ENCODE measurements around the gene ZNF462.

ZNF462 gene

DNA sequence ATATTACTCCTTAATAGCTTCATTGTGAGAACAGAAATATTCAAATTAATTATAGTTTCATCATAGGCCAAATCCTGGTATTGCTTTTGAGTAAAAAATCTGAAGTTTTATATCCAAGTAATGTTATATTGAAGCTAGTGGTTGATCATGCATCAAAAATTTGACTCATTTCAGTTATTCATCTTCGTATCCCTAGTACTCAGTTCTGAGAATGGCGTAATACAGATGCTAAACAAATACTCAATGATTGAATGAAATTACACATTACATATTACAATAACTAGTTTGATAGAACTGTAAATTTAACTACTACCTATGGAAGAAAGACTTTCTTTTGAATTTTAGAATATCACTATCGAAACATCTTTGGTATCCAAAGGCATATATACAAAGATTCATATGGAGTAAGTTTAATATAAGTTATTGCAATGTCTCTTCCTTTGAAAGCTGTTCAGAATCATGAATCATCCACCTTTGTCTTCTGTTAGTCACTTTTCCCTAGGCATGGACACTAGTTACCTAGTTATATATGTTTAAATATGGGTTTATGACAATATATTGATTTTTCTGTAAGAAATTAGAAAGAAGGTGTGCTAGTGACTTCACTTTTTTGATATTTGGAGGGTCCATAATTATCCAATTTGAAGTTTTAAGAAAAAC lies 5.0 kb upstream of the ZNF462 start:
- no peak for DNase-seq (ENCODE audit: low read depth)
- TF ChIP-seq, protein P1, sequence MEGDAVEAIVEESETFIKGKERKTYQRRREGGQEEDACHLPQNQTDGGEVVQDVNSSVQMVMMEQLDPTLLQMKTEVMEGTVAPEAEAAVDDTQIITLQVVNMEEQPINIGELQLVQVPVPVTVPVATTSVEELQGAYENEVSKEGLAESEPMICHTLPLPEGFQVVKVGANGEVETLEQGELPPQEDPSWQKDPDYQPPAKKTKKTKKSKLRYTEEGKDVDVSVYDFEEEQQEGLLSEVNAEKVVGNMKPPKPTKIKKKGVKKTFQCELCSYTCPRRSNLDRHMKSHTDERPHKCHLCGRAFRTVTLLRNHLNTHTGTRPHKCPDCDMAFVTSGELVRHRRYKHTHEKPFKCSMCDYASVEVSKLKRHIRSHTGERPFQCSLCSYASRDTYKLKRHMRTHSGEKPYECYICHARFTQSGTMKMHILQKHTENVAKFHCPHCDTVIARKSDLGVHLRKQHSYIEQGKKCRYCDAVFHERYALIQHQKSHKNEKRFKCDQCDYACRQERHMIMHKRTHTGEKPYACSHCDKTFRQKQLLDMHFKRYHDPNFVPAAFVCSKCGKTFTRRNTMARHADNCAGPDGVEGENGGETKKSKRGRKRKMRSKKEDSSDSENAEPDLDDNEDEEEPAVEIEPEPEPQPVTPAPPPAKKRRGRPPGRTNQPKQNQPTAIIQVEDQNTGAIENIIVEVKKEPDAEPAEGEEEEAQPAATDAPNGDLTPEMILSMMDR (conservative IDR thresholded peaks at IDR 0.05; ENCODE audit: low read length), result no peak

DNA sequence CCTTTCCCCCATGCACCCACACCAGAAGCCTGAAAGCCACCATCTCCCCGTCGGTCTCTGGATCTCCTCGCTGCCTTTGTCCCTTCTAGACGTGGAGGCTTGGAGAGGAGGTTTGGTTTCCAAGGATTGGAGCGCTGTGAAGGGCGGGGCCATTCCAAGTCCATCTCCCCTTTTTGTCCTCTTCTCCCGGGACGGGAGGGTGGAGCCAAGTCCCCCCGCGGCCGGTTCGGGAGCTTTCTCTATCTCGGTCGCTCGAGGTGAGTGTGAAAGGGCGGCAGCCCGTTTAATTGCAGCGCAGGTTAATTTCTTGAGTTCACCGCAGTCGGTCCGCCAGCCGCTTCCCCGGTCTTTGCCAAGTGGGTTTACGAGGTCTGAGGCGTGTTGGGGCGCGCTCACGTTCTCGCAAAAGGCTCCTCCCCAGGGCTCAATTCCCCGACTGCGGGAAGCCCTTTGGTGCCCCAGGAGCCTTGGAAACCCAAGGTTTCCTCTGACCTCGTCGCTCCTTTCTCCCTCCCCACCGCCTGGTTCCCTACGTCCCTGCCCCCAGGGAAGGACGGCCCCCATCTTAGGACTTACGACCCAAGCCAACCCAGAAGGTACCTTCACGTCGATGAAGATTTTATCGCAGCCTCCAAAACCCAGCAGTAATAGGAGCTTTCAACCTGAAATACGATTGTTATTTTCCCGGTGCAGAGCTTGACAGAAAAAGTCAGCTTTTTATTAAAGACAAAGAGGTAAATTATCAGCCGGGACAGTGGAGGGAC lies 2.8 kb upstream of the ZNF462 start:
- TF ChIP-seq, protein P1 (conservative IDR thresholded peaks at IDR 0.05; ENCODE audit: low read length), result no peak

More for the DNA sequence above, 5.0 kb upstream of the ZNF462 start:
- no peak overlapping the region for H3K4me3 ChIP-seq (ENCODE audit: low read length)

DNA sequence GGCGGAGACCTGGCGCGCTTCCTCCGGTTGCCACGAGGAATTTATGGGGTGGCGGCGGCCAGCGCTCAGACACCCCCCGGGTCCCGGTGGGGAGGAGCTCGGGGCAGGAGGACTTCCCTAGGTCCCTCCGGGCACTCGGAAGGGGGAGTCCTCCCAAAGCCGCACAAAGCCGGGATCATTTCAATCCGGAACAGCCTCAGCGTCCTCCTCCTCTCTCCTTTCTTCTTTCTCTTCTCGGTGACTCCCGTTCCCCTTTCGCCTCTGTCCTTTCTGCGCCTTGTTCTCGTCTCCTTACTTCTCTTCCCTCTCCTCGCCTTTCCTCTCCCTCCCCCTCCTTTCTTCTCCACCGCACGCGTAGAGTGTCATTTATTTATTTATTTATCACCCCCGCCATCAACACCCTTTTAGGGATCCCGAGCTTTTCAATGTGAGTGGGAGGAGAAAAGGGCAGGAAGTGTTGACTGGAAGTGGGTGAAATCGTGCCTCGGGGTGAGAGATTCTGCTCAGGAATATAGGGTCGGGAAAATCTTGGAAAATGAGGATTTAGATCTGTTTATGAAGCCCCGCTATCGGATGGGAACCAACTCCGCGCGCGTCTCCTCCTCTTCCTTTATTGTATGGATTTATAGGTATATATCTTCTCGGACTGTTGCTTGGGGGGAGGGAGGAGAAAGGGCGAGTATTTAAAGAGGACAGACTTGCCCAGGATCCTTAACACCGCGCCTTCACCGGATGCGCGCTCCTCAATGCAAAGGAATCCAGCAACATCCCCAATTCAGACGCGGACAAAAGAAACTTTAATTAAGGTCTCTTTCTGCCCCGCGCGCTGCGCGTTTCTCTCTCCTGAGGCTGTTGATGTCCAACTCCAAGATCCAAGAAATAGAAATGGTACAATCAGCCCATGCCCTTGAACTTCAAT lies 2.0 kb upstream of the ZNF462 start:
- TF ChIP-seq, protein P1 (conservative IDR thresholded peaks at IDR 0.05; ENCODE audit: low read length), result no peak
- DNase-seq (ENCODE audit: low read depth), result peak; percentile 29
- peak overlapping the region; percentile 93 for H3K4me3 ChIP-seq (ENCODE audit: low read length)

More for the DNA sequence above, 2.8 kb upstream of the ZNF462 start:
- DNase-seq (ENCODE audit: low read depth), result no peak
- peak overlapping the region; percentile 93 for H3K4me3 ChIP-seq (ENCODE audit: low read length)

DNA sequence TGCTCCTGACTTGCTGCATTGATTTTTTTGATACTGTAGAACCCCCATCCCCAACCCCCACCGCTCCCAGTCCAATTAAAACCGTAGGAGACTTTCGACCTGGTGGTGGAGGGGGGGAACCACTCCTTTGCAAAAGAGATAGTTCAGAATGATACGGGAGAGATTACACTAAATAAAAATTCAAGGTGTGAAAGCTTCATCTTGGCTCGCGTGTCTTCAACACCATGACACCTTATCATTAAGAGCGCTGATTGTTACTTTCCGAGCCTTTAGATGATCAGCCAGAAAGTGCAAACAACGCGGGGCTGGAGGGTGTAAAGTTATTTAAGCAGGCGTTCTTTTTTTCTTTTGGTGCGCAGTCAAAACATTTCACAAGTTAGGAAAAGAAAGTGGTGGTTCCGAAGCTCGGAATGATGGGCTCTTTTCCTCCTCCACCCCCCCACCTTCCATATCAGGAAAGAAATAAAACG lies 1.3 kb upstream of the ZNF462 start:
- DNase-seq (ENCODE audit: low read depth), result no peak
- TF ChIP-seq, protein P1 (conservative IDR thresholded peaks at IDR 0.05; ENCODE audit: low read length), result no peak
- peak overlapping the region; percentile 93 for H3K4me3 ChIP-seq (ENCODE audit: low read length)

DNA sequence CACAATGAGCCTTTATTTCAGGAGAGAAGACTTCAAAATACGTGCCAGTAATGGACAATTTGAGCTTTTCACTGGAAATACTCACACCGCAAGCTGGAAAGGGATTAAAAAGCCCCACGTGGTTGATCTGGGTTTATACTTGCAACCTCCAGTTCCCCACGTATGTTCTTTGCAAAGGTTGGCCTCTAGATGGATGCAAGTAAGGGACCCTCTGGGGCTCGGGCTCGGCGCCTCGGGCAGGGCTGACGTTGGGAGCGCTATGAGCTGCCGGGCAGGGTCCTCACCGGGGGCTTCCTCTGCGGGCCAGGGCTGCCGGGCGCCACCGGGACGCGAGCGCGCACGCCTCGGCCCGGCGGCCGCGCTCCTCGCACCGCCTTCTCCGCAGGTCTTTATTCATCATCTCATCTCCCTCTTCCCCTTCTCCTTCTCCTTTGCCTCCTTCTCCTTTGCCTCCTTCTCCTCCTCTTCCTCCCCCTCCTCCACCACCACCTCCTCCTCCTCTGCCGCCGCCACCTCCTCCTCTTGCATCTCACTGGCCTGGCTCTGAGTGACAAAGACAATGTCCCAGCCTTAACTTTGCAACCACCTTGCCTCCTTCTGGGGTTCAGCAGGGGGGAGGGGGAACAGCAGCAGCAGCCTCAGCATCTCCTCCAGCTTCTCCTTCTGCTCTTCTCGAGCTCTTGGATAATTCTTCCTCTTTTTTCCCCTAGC lies 701 bp upstream of the ZNF462 start:
- TF ChIP-seq, protein P1 (conservative IDR thresholded peaks at IDR 0.05; ENCODE audit: low read length), result peak; percentile 16; the same call in 1 of the 2 replicates
- H3K4me3 ChIP-seq (ENCODE audit: low read length), result peak overlapping the region; percentile 93
- DNase-seq (ENCODE audit: low read depth), result peak; percentile 34

DNA sequence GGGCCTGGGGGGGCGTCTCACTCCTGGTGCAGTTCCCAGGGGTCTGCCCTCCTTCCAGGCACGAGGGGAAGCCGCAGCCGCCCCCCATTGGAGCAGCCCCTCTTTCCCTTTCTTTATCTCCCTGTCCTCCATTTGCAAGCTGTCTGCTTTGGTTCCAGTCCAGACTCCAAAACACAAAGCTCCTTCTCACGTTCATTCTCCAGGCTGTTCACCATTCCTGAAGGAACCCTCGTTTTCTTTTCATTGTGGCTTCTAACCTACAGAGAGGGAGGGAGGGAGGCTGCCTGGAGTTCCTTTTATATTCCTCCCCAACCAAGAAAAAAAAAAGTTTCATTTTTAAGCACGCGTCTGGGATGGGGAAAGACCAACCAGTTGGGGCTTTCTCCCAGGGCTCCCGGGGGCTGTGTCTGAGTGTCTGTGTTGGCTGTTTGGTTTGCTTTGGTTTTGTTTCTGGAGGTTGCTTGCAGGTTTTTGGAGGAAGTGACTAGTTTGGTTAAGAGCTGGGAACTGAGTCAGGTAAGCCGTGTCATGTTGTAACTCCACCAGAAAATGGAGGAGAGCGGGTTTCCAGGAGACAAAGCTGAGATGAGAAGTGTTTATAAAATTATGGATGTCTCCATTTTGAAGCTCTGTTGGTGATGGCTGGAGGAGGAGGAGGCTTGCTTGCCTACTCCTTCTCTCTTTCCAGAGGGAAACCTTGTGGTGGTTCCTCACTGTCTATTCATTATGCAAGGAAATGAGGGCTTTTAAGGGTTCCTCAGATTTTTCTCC lies 1.6 kb downstream of the ZNF462 start:
- peak overlapping the region; percentile 93 for H3K4me3 ChIP-seq (ENCODE audit: low read length)
- peak; percentile 51 for DNase-seq (ENCODE audit: low read depth)

More for the DNA sequence above, 1.6 kb downstream of the ZNF462 start:
- TF ChIP-seq, protein P1 (conservative IDR thresholded peaks at IDR 0.05; ENCODE audit: low read length), result no peak

All from AG10803 (cell line).